Mesenteric fat pad (tissue), 1 donor: ENCODE measurements around the gene NFKBIL1. TPM values are rescaled to one million over a fixed set of nuclear protein-coding genes. Genes with fewer than 3 reads are reported as not detected.
"Not testable (repeated sequence)": the region's sequence is repeated elsewhere in the genome, so short reads cannot be mapped to it uniquely, and the experiment has no call there.

Experiments used
- DNase-seq: peaks from one replicate; pipeline ENCODE4 v3.0.0-alpha.2; 2020; ENCODE audit warnings: low spot score
- total RNA-seq: library from RNA; stranded (reverse); fragmentation: NEBNext Ultra II Directional; extraction: Animal tissue kit (Norgen Biotek cat#: 25700); gene quantifications from one replicate; pipeline ENCODE4 v1.2.1, GENCODE V29; 2021
- donor health status: DM: yes; HTN: yes; CAD: no.

Gene NFKBIL1
- total RNA-seq, 1 donor from 2014 or later, result 11.4 TPM

- DNase-seq, result no peak
These were observed 13.4 kb upstream of the NFKBIL1 start for GRCh38 chr6:31534011-31534410.

- no peak for DNase-seq
These were observed 12.8 kb upstream of the NFKBIL1 start for GRCh38 chr6:31534521-31535040.

GRCh38 chr6:31535538-31536324, 11.7 kb upstream of the NFKBIL1 start:
- no peak for DNase-seq

GRCh38 chr6:31538805-31539400, 8.5 kb upstream of the NFKBIL1 start:
- DNase-seq, result no peak

- no peak for DNase-seq
These were observed 6.8 kb upstream of the NFKBIL1 start for GRCh38 chr6:31540640-31541039.

- DNase-seq, result no peak
These were observed 6.2 kb upstream of the NFKBIL1 start for GRCh38 chr6:31541059-31541657.

GRCh38 chr6:31541658-31542521, 5.5 kb upstream of the NFKBIL1 start, which contains the start of gene DDX39B:
DDX39B (minus strand) TSS chr6:31542003; CDS start chr6:31540532, 1,471 bp downstream.
- DNase-seq, result peak; percentile 97

- DNase-seq, result no peak
These were observed 3.8 kb upstream of the NFKBIL1 start for GRCh38 chr6:31543639-31544038.

- DNase-seq, result no peak
These were observed 2.7 kb upstream of the NFKBIL1 start for GRCh38 chr6:31544676-31545075.

- no peak for DNase-seq
These were observed 2.1 kb upstream of the NFKBIL1 start for GRCh38 chr6:31545291-31545690.

GRCh38 chr6:31546339-31546957, 960 bp upstream of the NFKBIL1 start, which contains the start of gene ATP6V1G2:
ATP6V1G2 (minus strand) TSS chr6:31546608; CDS start chr6:31546559, 49 bp downstream.
- no peak for DNase-seq

- no peak for DNase-seq
These were observed 527 bp downstream of the NFKBIL1 start for GRCh38 chr6:31547727-31548543.

- DNase-seq, result no peak
These were observed 1.1 kb downstream of the NFKBIL1 start for GRCh38 chr6:31548544-31548873.

- not testable (repeated sequence) for DNase-seq
These were observed 4.0 kb downstream of the NFKBIL1 start for GRCh38 chr6:31551371-31551770.

GRCh38 chr6:31556307-31556706, 8.9 kb downstream of the NFKBIL1 start:
- DNase-seq, result no peak

- DNase-seq, result no peak
These were observed 10.3 kb downstream of the NFKBIL1 start for GRCh38 chr6:31557443-31558317.

GRCh38 chr6:31558318-31558625, 10.9 kb downstream of the NFKBIL1 start:
- no peak for DNase-seq

- DNase-seq, result no peak
These were observed 11.5 kb downstream of the NFKBIL1 start for GRCh38 chr6:31558631-31559500.
